Coronary artery (tissue), 2 donors: ENCODE results near the gene CHEK1.
"Not testable (repeated sequence)": the region's sequence is repeated elsewhere in the genome, so short reads cannot be mapped to it uniquely, and the experiment has no call there.

Source experiments
- DNase-seq: peaks from one replicate; pipeline ENCODE4 v3.0.0-alpha.2; 2017; ENCODE audit warnings: low spot score
- H3K27ac ChIP-seq, 2 donors: fragments of 200-600 bp; sonication (generic); one replicate each; pipeline ENCODE4 v1.5.1; 2016 to 2019
- H3K4me3 ChIP-seq: fragments of 200-600 bp; sonication (generic); 2 replicates; pipeline ENCODE4 v1.5.1; 2016; ENCODE audit warnings: mild to moderate bottlenecking, moderate library complexity
- TF ChIP-seq, protein P1 (sequence below): fragments of 200-600 bp; sonication (generic); IDR thresholded peaks from one replicate; pipeline ENCODE4 v1.5.1; 2019; ENCODE audit warnings: antibody characterized with exemption

The CHEK1 gene

DNA sequence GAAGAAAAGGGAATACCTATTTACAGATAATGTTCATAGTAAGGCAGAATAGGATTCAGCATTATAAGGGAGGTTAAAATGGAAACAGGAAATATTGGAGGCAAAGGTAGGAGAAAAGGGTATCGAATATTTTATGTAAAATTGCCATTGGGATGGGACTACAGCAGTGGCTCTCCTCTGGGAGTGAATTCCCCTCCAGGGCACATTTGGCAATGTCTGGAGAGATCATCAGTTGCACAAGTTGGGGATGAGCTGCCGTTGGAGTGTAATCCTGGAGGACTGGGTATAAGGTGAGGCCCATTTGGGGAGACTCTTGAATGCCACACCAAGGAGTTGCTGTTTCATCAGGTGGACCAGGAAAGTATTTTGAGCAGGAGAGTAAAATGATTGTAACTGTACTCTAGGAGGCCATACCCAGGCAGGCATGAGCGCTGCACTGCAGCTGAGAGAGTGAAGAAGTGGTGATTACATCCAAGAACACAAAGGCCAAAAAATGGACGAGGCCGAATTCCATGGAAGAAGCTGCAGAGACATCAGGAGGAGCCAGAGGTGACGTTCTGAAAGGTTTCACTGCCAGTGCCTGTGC is 64.4 kb downstream of the CHEK1 start:
- no peak overlapping the region for H3K4me3 ChIP-seq
- TF ChIP-seq, protein P1, sequence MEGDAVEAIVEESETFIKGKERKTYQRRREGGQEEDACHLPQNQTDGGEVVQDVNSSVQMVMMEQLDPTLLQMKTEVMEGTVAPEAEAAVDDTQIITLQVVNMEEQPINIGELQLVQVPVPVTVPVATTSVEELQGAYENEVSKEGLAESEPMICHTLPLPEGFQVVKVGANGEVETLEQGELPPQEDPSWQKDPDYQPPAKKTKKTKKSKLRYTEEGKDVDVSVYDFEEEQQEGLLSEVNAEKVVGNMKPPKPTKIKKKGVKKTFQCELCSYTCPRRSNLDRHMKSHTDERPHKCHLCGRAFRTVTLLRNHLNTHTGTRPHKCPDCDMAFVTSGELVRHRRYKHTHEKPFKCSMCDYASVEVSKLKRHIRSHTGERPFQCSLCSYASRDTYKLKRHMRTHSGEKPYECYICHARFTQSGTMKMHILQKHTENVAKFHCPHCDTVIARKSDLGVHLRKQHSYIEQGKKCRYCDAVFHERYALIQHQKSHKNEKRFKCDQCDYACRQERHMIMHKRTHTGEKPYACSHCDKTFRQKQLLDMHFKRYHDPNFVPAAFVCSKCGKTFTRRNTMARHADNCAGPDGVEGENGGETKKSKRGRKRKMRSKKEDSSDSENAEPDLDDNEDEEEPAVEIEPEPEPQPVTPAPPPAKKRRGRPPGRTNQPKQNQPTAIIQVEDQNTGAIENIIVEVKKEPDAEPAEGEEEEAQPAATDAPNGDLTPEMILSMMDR, result no peak
- DNase-seq, result no peak
- H3K27ac ChIP-seq, result no peak overlapping the region

GRCh38 chr11:125690006-125690405 is 65.0 kb downstream of the CHEK1 start:
- DNase-seq, result no peak
- no peak overlapping the region for H3K27ac ChIP-seq
- H3K4me3 ChIP-seq, result no peak overlapping the region
- TF ChIP-seq, protein P1, result no peak

GRCh38 chr11:125692887-125693286 is 67.9 kb downstream of the CHEK1 start:
- H3K27ac ChIP-seq, result no peak overlapping the region
- no peak for DNase-seq
- H3K4me3 ChIP-seq, result no peak overlapping the region
- TF ChIP-seq, protein P1, result no peak

- no peak overlapping the region for H3K27ac ChIP-seq
- TF ChIP-seq, protein P1, result no peak
- H3K4me3 ChIP-seq, result no peak overlapping the region
- no peak for DNase-seq
Measured at GRCh38 chr11:125694951-125695350, 70.0 kb downstream of the CHEK1 start.

- H3K27ac ChIP-seq, result no peak overlapping the region
- no peak for DNase-seq
- TF ChIP-seq, protein P1, result no peak
- no peak overlapping the region for H3K4me3 ChIP-seq
Measured at GRCh38 chr11:125701018-125701610, 76.2 kb downstream of the CHEK1 start.

- H3K4me3 ChIP-seq, result no peak overlapping the region
- TF ChIP-seq, protein P1, result no peak
- H3K27ac ChIP-seq, result no peak overlapping the region
- DNase-seq, result no peak
Measured at GRCh38 chr11:125701858-125702621, 77.1 kb downstream of the CHEK1 start.

GRCh38 chr11:125704686-125705085 is 79.7 kb downstream of the CHEK1 start:
- not testable (repeated sequence) for H3K27ac ChIP-seq, DNase-seq, H3K4me3 ChIP-seq
